DMS 273 (cell line): Measurements from ENCODE around the gene TOMM5.
A peak's percentile ranks its signal among the peaks of the same experiment; 100 is the strongest.

Source experiments
- DNase-seq: peaks from one replicate; lab custom pipeline; 2025; ENCODE audit not compliant: unreplicated experiment; lab: John Stamatoyannopoulos, UW

Gene TOMM5

DNA sequence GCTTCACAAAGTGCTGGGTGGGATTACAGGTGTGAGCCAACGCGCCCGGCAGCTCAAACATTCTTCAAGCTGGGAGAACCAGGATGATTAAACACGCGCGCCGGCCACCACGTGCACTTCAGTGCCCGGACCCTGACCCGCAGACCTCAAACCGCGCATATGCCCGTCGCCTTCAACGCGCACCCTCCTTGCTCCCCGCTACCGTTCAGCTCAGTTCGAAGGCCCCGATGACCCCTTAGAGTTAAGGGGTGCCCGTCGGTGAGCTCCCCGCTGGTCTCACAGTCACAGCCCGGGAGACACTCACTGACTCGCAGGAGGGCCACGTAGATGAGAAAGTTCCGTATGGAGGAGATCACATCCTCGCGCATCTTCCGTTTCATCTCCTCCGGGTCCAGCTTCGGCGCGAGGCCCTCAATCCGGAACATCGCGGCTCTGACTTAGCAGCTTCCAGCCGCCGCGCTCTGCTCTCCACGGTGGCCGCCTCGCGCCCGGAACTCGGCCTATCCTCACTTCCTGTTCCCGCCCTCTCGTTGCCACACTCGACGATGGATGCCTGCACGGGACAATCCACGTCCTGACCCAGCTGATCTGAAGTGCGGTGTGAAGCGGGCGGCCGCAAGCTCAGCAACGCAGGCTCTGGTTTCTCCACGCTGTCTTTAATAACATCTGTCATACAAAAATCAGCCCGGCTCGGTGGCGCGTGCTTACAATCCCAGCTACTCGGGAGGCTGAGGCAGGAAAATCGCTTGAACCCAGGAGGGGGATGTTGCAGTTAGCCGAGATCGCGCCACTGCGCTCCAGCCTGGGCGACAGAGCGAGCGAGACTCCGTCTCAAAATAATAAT, at the start of gene TOMM5:
Gene TOMM5, minus strand, starts transcription at position 490 of the 844 bp plus-strand sequence. Its CDS starts 65 bp downstream, at position 425.
- DNase-seq, result peak; percentile 97

- DNase-seq, result no peak
Observed at GRCh38 chr9:37641331-37641730, 48.9 kb upstream of the TOMM5 start.

DNA sequence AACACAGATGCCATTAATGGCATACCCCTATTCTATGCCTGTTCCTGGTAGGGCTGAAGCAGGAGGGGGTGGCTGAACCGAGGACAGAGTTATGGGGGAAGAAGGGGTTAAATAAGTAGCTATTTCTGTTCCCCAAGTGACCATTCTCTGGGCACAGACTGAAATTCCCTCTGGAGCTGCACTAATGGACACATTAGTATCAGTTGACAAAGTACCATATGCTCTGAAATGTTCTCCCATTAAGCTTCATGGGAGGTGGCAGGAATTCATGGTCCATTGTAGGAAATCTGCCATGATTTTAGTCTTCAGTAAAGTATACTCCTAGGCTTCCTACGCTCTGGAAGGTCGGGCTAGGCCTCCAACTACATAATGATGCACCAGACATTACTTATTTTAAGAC, 47.8 kb upstream of the TOMM5 start:
- peak; percentile 68 for DNase-seq

GRCh38 chr9:37639841-37640240, 47.4 kb upstream of the TOMM5 start:
- DNase-seq, result no peak

GRCh38 chr9:37639109-37639762, 46.8 kb upstream of the TOMM5 start:
- no peak for DNase-seq

- DNase-seq, result no peak
Observed at GRCh38 chr9:37636511-37637448, 44.4 kb upstream of the TOMM5 start.

DNA sequence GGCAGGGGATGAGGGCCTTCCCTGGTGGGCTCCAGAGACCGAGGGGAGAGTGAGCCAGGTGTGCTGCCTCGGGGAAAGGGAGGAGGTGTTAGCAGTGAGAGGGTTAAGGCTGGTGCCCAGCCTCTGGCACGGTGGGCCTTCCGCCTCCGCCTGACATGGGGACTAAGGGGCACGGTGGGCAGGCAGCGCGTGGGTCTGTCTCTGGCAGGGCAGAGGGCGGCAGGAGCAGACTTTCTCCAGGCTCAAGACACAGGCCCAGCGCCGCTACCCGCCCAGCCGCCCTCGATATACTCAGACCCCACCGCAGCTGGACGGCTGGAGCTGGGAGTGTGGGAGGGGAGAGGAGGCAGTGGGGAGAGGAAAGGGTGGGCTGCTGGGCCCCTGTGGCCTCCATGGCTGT, 43.4 kb upstream of the TOMM5 start:
- no peak for DNase-seq

GRCh38 chr9:37632479-37632878, 40.1 kb upstream of the TOMM5 start:
- no peak for DNase-seq

- DNase-seq, result no peak
Observed at GRCh38 chr9:37626708-37627292, 34.4 kb upstream of the TOMM5 start.

DNA sequence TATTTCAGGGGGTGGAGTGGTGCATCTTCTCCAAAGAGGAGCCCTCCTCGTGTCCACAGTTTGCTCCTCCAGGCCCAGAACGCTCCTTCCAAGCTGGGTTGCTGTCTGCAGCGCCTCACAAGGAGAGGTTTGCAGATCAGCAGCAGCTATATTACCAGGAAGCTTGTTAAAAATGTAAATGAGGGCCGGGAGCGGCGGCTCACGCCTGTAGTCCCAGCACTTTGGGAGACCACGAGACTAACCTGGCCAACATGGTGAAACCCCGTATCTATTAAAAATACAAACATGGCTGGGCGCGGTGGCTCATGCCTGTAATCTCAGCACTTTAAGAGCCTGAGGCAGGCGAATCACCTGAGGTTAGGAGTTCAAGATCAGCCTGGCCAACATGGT, 33.4 kb upstream of the TOMM5 start:
- DNase-seq, result no peak

GRCh38 chr9:37625036-37625757, 32.8 kb upstream of the TOMM5 start:
- no peak for DNase-seq

DNA sequence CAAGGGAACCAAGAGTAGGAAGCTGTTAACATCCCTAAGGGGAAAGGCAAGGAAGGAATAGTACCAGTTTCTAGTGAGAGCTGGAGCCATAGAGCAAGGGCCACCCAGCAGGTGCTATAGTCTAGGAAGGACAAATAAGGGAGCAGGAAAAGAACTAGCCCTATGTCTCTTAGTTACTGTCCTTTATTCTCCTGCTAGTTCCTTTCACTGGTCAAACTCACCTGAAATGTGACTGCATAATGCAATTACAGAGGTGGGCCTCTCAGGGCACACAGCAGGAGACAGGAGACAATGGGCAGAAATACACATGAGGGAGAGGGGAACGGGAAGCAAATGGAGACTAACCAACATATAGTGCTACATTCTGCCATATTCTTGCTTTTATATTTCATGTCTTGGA, 31.7 kb upstream of the TOMM5 start:
- no peak for DNase-seq

- DNase-seq, result no peak
Observed at GRCh38 chr9:37623267-37623666, 30.9 kb upstream of the TOMM5 start.

DNA sequence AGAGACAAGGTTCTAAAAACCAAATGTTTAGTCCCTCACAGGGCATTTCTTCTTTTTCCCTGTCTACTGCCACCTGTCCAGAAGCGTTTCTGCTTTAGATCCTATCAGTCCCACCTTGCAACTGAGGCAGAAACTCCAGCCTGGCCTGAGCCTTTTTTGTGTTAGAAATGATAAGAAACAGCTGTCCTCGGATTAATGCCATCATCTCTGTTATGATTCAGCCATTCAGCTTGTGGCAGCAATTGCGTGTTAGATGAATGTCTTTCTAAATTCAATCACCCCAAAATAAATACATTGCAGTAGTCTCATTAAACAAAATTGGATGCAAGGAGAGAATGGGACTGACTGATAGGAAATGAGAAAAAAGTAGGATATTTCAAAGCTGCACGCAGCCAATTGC, 30.1 kb upstream of the TOMM5 start:
- DNase-seq, result no peak

- no peak for DNase-seq
Observed at GRCh38 chr9:37621273-37622121, 29.1 kb upstream of the TOMM5 start.

DNA sequence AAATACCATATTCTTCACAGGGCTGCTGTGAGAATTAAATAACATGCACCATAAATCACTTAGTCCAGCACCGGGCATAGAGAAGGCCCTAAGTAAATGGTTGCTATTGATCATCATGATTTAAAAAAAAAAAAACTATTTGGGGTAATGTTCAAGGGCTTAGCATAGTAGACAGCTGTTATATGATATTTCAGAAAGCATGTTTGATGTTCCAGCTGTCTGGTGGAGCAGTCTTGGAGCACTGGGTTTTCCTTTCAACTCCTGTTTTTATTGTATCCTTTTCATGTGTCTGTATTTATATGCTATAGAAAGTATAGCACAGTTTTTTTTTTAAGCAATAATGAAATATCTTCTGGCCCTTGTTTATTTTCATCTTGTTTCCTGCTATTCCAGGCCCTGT, 28.0 kb upstream of the TOMM5 start:
- DNase-seq, result no peak

GRCh38 chr9:37619806-37620205, 27.4 kb upstream of the TOMM5 start:
- no peak for DNase-seq

GRCh38 chr9:37618817-37619216, 26.4 kb upstream of the TOMM5 start:
- DNase-seq, result no peak

DNA sequence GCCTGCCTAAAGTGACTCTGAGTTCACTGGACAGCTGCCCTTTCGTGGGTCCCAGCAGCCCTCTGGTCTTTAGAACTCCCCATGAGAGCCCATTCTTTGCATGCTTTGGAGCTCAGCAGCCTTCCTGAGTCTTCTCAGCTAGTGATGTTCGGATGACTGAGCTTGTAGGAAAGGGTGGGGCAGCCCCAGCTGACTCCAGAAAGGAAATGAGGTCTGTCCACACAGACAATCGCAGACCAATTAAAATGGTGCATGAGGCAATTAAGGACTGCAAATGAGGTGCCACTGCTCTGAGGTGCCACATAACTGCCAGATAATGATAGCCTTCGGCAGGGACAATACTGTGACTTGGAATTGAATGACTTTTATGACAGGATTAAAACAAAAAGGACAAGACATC, 25.4 kb upstream of the TOMM5 start:
- no peak for DNase-seq

DNA sequence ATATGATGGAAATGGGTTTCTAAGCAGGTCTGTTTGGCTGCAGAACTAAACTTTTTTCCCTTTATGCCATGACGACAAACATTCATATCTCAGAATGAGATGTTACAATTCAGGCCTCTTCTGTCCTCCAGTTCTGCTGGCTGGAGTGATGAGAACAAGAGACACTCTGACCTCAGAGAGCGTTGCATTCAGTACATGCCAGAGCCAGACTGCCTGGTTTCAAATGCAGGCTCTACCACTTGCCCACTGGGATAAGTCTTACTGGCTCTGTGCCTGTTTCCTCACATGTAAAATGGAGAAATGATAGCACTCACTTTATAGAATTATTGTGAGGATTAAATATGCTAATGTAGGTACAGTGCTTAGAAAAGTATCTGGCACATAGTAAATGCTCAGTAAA, 24.8 kb upstream of the TOMM5 start:
- no peak for DNase-seq
